HepG2 (cell line): ENCODE results near the gene DNAAF8. TPM values are rescaled to one million over a fixed set of nuclear protein-coding genes. Genes with fewer than 3 reads are reported as not detected.
A peak's percentile ranks its signal among the peaks of the same experiment; 100 is the strongest.

Source experiments
- ARHGAP35 ChIP-seq: sonication (generic); formaldehyde crosslinking; IDR thresholded peaks from 2 replicates; pipeline ENCODE4 v1.9.0; 2022; ENCODE audit warnings: mild to moderate bottlenecking, inconsistent platforms, moderate library complexity, missing genetic modification reagents, borderline replicate concordance
- CHD2 ChIP-seq: IDR thresholded peaks from 2 replicates; pipeline ENCODE4 v1.6.1; 2011; ENCODE audit warnings: low read depth, low read length, improper control_type of control experiment
- CREB1 ChIP-seq, 2 experiments: fragments of 450-650 bp in 1 of 2; IDR thresholded peaks; 2 replicates each; pipeline ENCODE4 v1.6.1; 2016 to 2017; ENCODE audit warnings: control low read depth in 1 of 2, mild to moderate bottlenecking in 1 of 2, missing compliant biosample characterization in 1 of 2, missing genetic modification characterization in 1 of 2
- GABPA ChIP-seq, 2 experiments: IDR thresholded peaks; 2 replicates each; pipeline ENCODE4 v1.6.1; 2011 to 2016; ENCODE audit warnings: low read depth in 2 of 2, low read length in 1 of 2, missing biosample characterization in 1 of 2, missing genetic modification characterization in 1 of 2
- ISX ChIP-seq: sonication (generic); formaldehyde crosslinking; conservative IDR thresholded peaks from 2 replicates; pipeline ENCODE4 v1.5.0; 2020; ENCODE audit warnings: missing genetic modification reagents
- MXD3 ChIP-seq: IDR thresholded peaks from 2 replicates; pipeline ENCODE4 v1.6.1; 2016; ENCODE audit warnings: mild to moderate bottlenecking, missing biosample characterization, missing genetic modification reagents
- NFKBIZ ChIP-seq: IDR thresholded peaks from 2 replicates; pipeline ENCODE4 v1.6.1; 2018; ENCODE audit warnings: missing genetic modification reagents, missing compliant biosample characterization
- NKX3-1 ChIP-seq: sonication (generic); formaldehyde crosslinking; IDR thresholded peaks from 2 replicates; pipeline ENCODE4 v1.5.0; 2020; ENCODE audit warnings: missing genetic modification reagents
- NRL ChIP-seq: sonication (generic); formaldehyde crosslinking; IDR thresholded peaks from 2 replicates; pipeline ENCODE4 v1.5.0; 2020; ENCODE audit warnings: missing genetic modification reagents, mild to moderate bottlenecking, moderate library complexity, borderline replicate concordance
- RXRB ChIP-seq: IDR thresholded peaks from 2 replicates; pipeline ENCODE4 v1.6.1; 2016; ENCODE audit warnings: borderline replicate concordance, missing genetic modification reagents, missing compliant biosample characterization
- U2AF1 ChIP-seq: fragments of 200-400 bp; formaldehyde crosslinking; optimal IDR thresholded peaks from 2 replicates; pipeline ENCODE3; 2017; ENCODE audit warnings: mild to moderate bottlenecking, low read depth, low read length
- ZBTB2 ChIP-seq: sonication (generic); formaldehyde crosslinking; IDR thresholded peaks from 2 replicates; pipeline ENCODE4 v1.8.0; 2022; ENCODE audit warnings: low read depth, missing genetic modification reagents
- ZBTB33 ChIP-seq: sonication (generic); formaldehyde crosslinking; IDR thresholded peaks from 2 replicates; pipeline ENCODE4 v1.4.0; 2020; ENCODE audit warnings: missing genetic modification reagents
- ZFP1 ChIP-seq: IDR thresholded peaks from 2 replicates; pipeline ENCODE4 v1.6.1; 2016
- ZMAT5 ChIP-seq: sonication (generic); formaldehyde crosslinking; IDR thresholded peaks from 2 replicates; pipeline ENCODE4 v1.5.0; 2020; ENCODE audit warnings: mild to moderate bottlenecking, low read depth, missing genetic modification reagents, borderline replicate concordance
- ZNF24 ChIP-seq: fragments of 450-650 bp; IDR thresholded peaks from 2 replicates; pipeline ENCODE4 v1.6.1; 2017; ENCODE audit warnings: antibody characterized with exemption, mild to moderate bottlenecking
- ZNF281 ChIP-seq: sonication (generic); formaldehyde crosslinking; IDR thresholded peaks from 2 replicates; pipeline ENCODE4 v1.4.0; 2020; ENCODE audit warnings: missing genetic modification reagents, borderline replicate concordance
- ZNF329 ChIP-seq: sonication (generic); formaldehyde crosslinking; IDR thresholded peaks from 2 replicates; pipeline ENCODE4 v1.9.0; 2021; ENCODE audit warnings: low read depth, mild to moderate bottlenecking, missing genetic modification reagents
- ZNF549 ChIP-seq: sonication (generic); formaldehyde crosslinking; IDR thresholded peaks from 2 replicates; pipeline ENCODE4 v1.5.0; 2020; ENCODE audit warnings: missing genetic modification reagents
- ZNF557 ChIP-seq: sonication (generic); formaldehyde crosslinking; IDR thresholded peaks from 2 replicates; pipeline ENCODE4 v1.4.0; 2020; ENCODE audit warnings: missing genetic modification reagents
- polyA plus RNA-seq, 8 experiments: library from polyadenylated mRNA; depleted of rRNA in 3 of 8; stranded (reverse) in 7 of 8; unstranded in 1 of 8; fragments of >200 nt; fragmentation: Illumina TruSeq in 4 of 8; extraction: Trizol in 4 of 8; gene quantifications; 2 replicates each; pipeline versions ENCODE4 v1.2.1 to v1.2.3, GENCODE V29; 2011 to 2016; ENCODE audit warnings: low read depth in 4 of 8, missing spikeins in 1 of 8, mixed read lengths in 1 of 8; ENCODE audit not compliant: insufficient read depth in 1 of 8
- total RNA-seq, 5 experiments: library from RNA; depleted of rRNA; stranded (reverse); fragments of >200 nt; fragmentation: Illumina TruSeq; extraction: Trizol; gene quantifications; 2 replicates each; pipeline ENCODE4 v1.2.3, GENCODE V29; 2016; ENCODE audit warnings: low read depth in 1 of 5

DNAAF8 gene
- total and polyA plus RNA-seq, 2 of the 13 experiments (the other 11 are each of a cell fraction or from before 2014, with no cell fraction given): 0.44 TPM; not detected in 1

GRCh38 chr16:4766875-4767628, 32.7 kb downstream of the DNAAF8 start, which contains the start of gene ZNF500 (continued):
- peak; percentile 69 for TF ChIP-seq RXRB
- TF ChIP-seq NRL: peak; percentile 31; the same call in 1 of the 2 replicates
- no peak for TF ChIP-seq ZBTB2 (CRISPR knock-in tag)
- TF ChIP-seq NKX3-1 (CRISPR knock-in tag): no peak; the same call in 1 of the 2 replicates
- TF ChIP-seq ZMAT5 (CRISPR knock-in tag): no peak
- TF ChIP-seq CREB1 (IDR thresholded peaks at IDR 0.05): peak; percentile 77
- TF ChIP-seq CREB1 (CRISPR knock-in tag; IDR thresholded peaks at IDR 0.05): peak; percentile 70; the same call in 1 of the 2 replicates
- no peak; the same call in 1 of the 2 replicates for TF ChIP-seq ZBTB33 (CRISPR knock-in tag)
- no peak for TF ChIP-seq ZNF549 (CRISPR knock-in tag)
- TF ChIP-seq ISX (CRISPR knock-in tag): no peak
- no peak for TF ChIP-seq ZNF281
- no peak for TF ChIP-seq ZFP1 (CRISPR knock-in tag)
- no peak for TF ChIP-seq ZNF557 (CRISPR knock-in tag)
- 0 out of 2 replicates have a peak, but pooled peaks have one; percentile 49 for TF ChIP-seq ZNF329 (CRISPR knock-in tag)
- TF ChIP-seq NFKBIZ (CRISPR knock-in tag): no peak
- peak; percentile 93 for TF ChIP-seq ARHGAP35 (CRISPR knock-in tag)
- TF ChIP-seq CHD2: no peak; the same call in 1 of the 2 replicates
- TF ChIP-seq U2AF1: no peak
- no peak for TF ChIP-seq ZNF24
- TF ChIP-seq GABPA (IDR thresholded peaks at IDR 0.05; ENCODE audit: low read depth, low read length): peak; percentile 63
- TF ChIP-seq GABPA (CRISPR knock-in tag; IDR thresholded peaks at IDR 0.05; ENCODE audit: low read depth): peak; percentile 85
- TF ChIP-seq MXD3 (CRISPR knock-in tag): peak; percentile 91
